KOPT-K1 (cell line): ENCODE data around the gene LIPT1.
"Not testable (repeated sequence)": the region's sequence is repeated elsewhere in the genome, so short reads cannot be mapped to it uniquely, and the experiment has no call there.

Experiments used
- H3K27ac ChIP-seq: fragments of 200-600 bp; sonication (generic); 2 replicates; pipeline ENCODE4 v1.5.1; 2016; ENCODE audit warnings: antibody characterized with exemption, mild to moderate bottlenecking, low read depth, low read length; ENCODE audit not compliant: poor library complexity, severe bottlenecking
- H3K36me3 ChIP-seq: fragments of 200-600 bp; sonication (generic); 2 replicates; pipeline ENCODE4 v1.5.1; 2017; ENCODE audit warnings: antibody characterized with exemption, mild to moderate bottlenecking, low read length, moderate library complexity; ENCODE audit not compliant: insufficient read depth
- H3K9me3 ChIP-seq: fragments of 200-600 bp; sonication (generic); 2 replicates; pipeline ENCODE4 v1.5.1; 2017; ENCODE audit warnings: antibody characterized with exemption, low read length, mild to moderate bottlenecking; ENCODE audit not compliant: insufficient read depth, poor library complexity, severe bottlenecking

The LIPT1 gene

DNA sequence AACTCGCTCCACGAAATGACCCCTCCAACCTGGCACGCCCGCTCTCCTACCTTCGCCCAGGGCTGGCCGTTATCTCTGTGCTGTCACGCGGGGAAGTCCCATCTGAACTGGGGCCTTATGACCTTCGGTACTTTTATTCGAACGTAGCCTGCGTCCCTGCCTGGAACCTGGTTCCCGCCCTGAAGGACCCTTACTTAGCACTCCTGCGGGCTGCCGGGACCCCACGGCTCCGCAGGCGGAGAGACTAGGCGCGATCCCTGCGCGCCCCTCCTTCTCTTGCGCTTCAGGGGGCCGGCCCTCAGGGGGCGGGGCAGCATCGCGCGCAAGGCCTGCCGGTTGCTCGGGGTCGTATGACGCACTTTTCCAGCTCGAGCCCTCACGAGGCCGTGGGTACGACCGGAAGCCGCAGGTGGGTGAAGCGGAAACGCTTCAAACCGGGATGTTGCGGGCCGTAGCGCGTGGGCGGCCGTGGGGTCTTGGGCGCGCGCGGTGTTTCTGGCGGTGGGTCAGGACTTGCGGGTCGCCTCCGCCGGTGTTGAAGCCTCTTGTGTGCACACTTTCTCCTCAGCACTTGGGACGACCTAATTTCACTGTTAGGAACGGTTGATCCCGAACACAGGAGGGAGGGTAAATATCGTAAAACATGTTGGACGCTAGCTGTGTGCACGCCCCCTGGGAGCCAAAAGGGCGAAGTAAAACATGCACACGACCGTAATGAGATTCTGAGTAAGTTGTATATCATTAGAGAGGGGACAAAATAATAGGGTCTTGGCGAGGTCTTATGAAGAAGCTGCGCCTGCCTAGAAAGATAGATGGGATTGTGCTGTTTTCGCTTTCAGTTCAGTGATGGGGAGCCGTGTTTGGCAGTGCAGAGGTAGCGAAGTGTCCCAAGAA lies at the start of gene LIPT1, which contains the start of gene TSGA10:
LIPT1 (plus strand) TSS at position 325 of the 894 bp plus-strand sequence. CDS start 6,991 bp downstream, outside the sequence.
TSGA10 (minus strand) TSS at position 300 of the 894 bp plus-strand sequence. CDS start 45,503 bp downstream, outside the sequence.
- Histone ChIP-seq H3K27ac (peak within 1 kb of the TSS; percentile 90), H3K36me3 (peaks cover 34% of the 10 kb centered on the region), H3K9me3 (no peaks in the 10 kb centered on the region)

DNA sequence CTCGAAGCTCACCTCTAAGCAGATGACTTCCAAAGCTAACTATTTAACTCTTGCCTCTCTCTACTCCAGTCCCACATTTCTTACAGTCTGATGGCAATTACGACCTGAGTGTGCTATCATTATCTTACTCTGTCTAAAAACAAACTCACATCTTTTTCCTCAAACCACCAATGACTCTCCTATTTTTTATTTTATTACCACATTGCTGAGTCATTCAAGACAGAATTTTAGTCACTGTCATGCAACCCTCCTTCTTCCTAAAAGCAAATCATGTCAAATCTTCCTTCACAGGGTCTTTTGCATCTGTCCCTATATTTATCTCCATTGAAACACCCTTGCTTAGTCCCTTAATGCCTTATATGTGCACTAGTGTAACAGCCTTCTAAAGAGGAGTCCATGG lies 47.9 kb upstream of the LIPT1 start:
- H3K9me3 ChIP-seq = no peaks in the 10 kb centered on the region
- no peaks in the 10 kb centered on the region for H3K36me3 ChIP-seq
- H3K27ac ChIP-seq = no peak overlapping the region

DNA sequence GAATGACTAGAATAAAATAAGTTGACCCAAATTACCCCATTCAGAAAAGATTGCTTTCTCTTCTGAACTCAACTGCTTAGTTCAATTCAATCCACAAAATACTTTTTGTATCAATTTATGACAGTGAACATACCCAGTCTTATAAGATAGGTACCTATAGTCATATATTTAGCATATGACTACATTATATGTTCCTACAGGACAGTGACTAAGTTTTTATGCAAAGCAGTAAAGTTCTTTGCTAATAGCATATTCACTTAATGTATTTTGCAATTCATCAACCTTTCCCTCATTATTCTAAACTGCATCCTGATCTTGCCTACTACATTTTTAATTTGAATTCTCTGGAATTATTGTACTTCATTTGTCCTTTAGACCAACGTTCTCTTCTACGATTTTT lies 43.5 kb upstream of the LIPT1 start:
- Histone ChIP-seq H3K9me3 (no peaks in the 10 kb centered on the region), H3K27ac (no peak overlapping the region), H3K36me3 (no peaks in the 10 kb centered on the region)

DNA sequence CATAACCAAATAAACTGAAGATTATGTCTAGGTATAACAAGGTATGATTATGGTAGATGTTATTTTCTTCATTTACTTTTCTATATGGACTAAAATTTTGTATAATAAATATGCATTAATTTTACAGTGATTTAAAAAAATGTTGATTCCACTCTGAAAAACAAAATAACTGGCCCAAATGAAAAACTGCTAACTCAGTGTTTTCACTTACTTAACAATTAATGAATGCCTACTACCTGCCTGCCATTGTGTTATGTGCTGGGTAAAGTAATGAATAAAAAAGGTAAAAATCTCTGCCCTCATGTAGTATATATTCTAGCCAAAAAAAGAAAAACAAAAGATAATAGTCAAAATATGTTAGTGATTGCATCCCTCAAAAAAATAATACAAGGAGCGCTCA lies 42.8 kb upstream of the LIPT1 start:
- no peaks in the 10 kb centered on the region for H3K9me3 ChIP-seq
- no peaks in the 10 kb centered on the region for H3K36me3 ChIP-seq
- H3K27ac ChIP-seq = no peak overlapping the region

DNA sequence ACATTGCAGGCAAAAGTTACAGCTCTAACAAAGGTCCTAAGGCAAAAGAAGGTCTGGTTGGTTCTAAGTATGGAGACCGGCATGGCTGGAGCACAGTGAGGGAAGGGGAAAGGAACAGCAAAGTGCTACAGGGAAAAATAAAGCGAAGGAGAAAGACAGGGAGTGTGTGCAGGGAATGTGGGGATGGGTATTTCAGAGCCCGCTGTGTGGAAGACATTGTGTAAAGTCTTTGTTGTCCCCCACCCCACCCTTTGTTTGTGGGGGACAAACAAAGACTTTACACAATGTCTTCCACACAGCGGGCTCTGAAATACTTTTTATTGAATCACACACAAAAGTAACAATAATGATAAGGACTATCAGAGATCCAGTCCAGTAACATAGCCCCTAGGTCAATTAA lies 42.1 kb upstream of the LIPT1 start:
- H3K9me3 ChIP-seq = no peaks in the 10 kb centered on the region
- no peak overlapping the region for H3K27ac ChIP-seq
- no peaks in the 10 kb centered on the region for H3K36me3 ChIP-seq

DNA sequence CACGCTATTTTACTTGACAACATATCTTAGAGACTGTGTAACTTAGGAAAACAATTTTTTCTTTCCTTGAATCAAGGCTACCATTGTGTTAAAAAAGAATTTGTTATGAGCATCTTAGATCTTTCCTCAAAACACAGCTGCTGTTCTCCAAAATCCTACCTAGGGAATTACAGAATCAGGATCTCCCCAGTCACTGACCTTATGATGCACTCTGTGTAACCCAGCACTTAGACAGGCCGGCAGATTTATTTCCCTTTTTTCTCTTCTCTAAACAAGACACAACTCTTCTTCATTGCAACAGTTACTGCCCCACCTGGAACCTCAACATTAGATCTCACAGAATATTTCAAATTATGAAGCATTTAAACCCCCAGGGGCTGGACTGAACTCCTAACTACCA lies 26.8 kb upstream of the LIPT1 start:
- Histone ChIP-seq H3K36me3 (no peaks in the 10 kb centered on the region), H3K27ac (no peak overlapping the region), H3K9me3 (peaks cover 27% of the 10 kb centered on the region)

DNA sequence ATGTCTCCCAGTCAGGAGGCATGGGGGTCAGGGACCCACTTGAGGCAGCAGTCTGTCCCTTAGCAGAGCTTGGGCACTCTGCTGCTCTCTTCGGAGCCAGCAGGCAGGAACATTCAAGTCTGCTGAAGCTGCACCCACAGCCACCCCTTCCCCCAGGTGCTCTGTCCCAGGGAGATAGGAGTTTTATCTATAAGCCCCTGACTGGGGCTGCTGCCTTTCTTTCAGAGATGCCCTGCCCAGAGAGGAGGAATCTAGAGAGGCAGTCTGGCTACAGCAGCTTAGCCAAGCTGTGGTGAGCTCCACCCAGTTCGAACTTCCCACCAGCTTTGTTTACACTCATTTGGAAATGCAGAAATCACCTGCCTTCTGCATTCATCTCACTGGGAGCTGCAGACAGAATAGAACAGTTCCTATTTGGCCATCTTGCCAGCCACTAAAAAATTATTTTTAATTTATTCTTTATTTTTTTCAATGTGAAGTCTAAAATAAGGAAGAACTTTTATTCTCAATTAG lies 19.7 kb upstream of the LIPT1 start:
- H3K36me3 ChIP-seq, H3K27ac ChIP-seq: not testable (repeated sequence)
- H3K9me3 ChIP-seq = peaks cover 36% of the 10 kb centered on the region

DNA sequence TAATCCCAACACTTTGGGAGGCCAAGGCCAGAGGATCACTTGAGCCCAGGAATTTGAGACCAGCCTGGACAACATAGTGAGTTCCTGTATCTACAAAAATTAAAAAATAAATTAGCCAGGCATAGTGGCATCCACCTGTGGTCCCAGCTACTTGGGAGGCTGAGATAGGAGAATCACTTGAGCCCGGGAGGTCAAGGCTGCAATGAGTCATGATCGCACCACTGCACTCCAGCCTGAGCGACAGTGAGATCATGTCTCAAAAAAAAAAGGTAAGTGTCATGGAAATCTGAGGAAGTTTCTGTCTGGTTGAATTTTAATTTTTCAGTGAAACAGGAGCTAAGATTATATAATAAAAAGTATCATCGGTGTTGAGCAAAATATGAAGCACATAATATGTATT lies 15.8 kb upstream of the LIPT1 start:
- Histone ChIP-seq H3K27ac (no peak overlapping the region), H3K36me3 (no peaks in the 10 kb centered on the region), H3K9me3 (peaks cover 2% of the 10 kb centered on the region)

DNA sequence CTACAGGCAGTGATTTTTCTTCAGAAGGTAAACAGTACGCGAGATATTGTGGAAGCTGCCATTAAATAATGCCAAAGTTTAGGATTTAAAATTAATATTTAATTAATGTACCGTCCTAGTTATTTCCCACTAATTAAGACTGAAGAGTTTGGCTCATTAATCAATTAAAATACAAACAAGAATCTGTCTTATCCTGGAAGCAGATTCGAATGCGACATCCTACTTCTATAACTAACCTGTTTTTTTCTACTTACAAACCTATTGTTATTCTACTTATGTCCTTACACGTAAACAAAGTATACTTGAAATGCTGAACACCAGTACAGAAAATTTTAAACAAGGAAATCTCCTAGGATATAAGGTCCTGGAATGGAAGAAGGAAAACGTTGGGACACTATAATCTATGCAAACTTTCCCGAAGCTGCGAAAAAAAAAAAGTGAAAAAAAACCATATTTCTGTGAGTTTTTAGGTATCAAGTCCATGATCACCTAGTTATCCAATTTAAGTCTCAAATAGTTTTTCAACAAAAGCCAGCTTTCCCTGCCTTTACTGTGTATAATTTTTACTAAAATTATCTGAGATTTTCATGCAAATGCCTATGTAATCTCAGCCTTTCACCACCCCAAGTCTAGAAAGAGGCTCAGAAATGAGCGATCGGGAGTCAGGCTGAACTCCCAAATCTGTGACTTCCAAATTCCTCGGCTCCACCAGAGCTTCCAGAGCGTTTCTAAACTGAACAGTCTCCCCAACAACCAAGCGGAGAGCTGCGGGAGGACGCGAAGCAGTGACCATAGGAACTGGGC lies 14.5 kb upstream of the LIPT1 start:
- no peaks in the 10 kb centered on the region for H3K9me3 ChIP-seq
- H3K36me3 ChIP-seq = no peaks in the 10 kb centered on the region
- peak overlapping the region; percentile 53 for H3K27ac ChIP-seq

DNA sequence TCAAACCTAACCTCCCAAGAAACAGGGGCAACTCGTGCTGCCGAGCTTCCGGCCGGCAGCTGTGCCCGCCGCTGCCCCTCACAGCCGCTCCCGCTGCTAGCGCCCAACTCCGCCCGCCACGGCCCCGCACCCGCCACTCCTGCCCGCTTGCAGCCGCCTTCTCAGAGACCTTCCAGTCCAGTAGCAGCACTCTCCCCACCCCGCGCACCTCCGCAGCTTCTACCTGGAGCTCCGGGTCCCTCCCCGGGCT lies 14.0 kb upstream of the LIPT1 start:
- peak overlapping the region; percentile 53 for H3K27ac ChIP-seq
- H3K9me3 ChIP-seq = no peaks in the 10 kb centered on the region
- no peaks in the 10 kb centered on the region for H3K36me3 ChIP-seq

DNA sequence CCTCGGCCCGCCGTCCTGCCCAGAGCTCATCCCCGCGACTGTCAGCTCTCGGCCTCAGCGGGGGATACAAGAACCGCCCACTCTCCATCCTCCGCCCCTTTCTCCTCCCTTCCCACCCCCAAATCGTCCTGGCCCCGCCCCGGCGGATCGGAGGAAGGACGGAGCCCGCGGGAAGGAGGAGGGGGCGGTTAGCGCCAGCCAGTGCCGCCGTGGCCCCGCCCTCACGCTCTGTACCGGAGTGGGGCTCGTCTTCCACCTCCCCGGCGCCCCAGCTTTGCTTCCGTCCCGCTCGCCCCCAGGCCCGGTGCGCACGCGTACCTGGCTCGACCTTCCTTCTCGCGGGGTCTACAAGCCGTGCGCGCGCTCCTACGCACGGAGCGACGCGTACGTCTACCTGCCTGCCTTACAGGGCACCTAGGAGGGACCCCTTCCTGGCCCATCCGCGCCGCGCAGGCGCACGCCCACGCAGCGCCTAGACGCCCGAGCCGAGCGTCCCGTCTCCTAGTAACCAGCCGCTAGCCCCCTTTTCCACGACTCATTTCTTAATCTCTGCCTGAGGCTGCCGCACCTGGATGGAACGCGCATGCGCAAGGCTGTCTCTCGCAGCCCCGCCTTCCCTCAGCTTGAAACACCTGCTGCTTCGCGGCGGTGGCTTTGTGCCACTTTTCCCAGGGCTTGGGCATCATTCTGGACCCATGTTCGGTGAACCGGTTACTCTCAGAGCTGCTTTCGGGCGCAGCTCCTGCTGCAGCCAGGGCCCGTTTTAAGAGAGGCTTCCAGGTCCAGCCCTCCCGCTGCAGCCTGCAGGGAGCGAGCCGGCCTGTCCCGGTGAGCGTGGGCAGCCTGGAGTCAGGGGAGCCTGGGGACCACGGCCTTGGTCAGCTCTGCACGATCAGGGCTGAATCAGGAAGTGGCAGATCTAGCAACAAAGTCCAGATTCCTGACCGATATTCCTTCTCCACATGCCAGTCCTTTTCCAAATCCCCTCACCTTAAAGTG lies 13.4 kb upstream of the LIPT1 start, which contains the start of gene C2orf15:
C2orf15 (plus strand) TSS at position 598 of the 999 bp plus-strand sequence. CDS start 8,852 bp downstream, outside the sequence.
- H3K9me3 ChIP-seq = no peaks in the 10 kb centered on the region
- H3K27ac ChIP-seq = peak within 1 kb of the TSS; percentile 53
- H3K36me3 ChIP-seq = no peaks in the 10 kb centered on the region

DNA sequence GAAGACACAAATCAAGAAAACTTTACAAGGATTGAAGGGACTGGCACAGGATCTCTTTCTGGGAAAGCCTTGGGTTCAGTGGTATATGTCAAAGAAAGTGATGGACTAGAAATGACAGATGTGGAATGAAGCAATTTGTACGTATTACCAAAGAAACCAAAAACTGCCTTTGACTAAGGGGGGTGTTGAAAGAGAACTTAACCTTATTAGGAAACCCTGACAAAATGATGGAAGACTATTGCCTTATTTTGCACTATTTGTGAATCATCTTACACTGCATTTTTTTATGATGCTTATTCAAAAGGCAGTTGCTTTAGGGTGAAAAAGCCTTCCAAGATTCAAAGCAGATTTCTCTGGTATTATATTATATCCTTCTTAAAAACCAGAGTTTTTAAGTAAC lies 4.1 kb upstream of the LIPT1 start:
- Histone ChIP-seq H3K27ac (no peak overlapping the region), H3K36me3 (no peaks in the 10 kb centered on the region), H3K9me3 (no peaks in the 10 kb centered on the region)

DNA sequence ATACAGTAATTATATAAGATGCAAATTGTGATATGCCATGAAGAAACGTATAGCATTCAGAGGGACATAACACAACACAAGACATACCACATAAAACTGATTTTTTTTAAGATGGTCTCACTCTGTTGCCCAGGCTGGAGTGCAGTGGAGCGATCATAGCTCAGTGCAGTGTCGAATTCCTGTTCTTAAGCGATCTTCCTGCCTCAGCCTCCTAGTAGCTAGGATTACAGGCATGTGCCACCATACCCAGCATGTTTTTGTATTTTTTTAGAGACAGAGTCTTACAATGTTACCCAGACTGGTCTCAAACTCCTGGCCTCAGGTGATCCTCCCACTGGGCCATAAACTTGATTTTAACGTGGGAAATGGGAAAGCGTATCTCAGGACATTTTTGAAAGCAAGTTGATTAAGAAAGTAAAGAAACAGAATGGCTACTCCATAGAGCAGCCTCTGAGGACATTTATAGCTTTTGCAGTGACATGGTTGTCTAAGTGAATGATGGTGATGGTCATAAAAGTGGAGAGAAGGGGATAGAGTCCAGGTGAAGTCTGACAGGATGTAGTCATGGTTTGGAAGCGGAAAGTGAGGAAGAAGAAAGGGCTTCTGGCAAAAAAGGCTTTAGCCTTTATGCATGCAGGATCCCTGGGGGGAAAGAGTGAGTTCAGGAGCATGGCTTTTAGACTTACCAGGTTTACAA lies 2.4 kb upstream of the LIPT1 start:
- H3K27ac ChIP-seq = no peak overlapping the region
- H3K36me3 ChIP-seq = peaks cover 11% of the 10 kb centered on the region
- no peaks in the 10 kb centered on the region for H3K9me3 ChIP-seq
